PFSK-1 (cell line): ENCODE data around the gene MYO7B.

Experiments used
- FOXP2 ChIP-seq: optimal IDR thresholded peaks from 2 replicates; pipeline ENCODE3; 2011; ENCODE audit warnings: borderline replicate concordance, control low read depth, inconsistent platforms; ENCODE audit not compliant: insufficient read depth; ENCODE audit errors: extremely low read length, extremely low read depth
- POLR2AphosphoS5 ChIP-seq: IDR thresholded peaks from 2 replicates; pipeline ENCODE4 v1.6.1; 2012; ENCODE audit warnings: low read depth, mild to moderate bottlenecking, control low read depth, low read length, moderate library complexity
- SIN3A ChIP-seq: IDR thresholded peaks from 2 replicates; pipeline ENCODE4 v1.6.1; 2012; ENCODE audit warnings: mild to moderate bottlenecking, low read length, moderate library complexity, borderline replicate concordance; ENCODE audit not compliant: insufficient read depth
- TAF1 ChIP-seq: IDR thresholded peaks from 2 replicates; pipeline ENCODE4 v1.6.1; 2012; ENCODE audit warnings: low read length, control low read depth, borderline replicate concordance; ENCODE audit not compliant: insufficient read depth
- TF ChIP-seq, protein P1 (sequence below), 2 experiments: IDR thresholded peaks; 2 replicates each; pipeline versions ENCODE4 v1.6.1 to v1.8.0; 2011 to 2012; ENCODE audit warnings: low read depth in 2 of 2, low read length in 2 of 2, control low read depth in 1 of 2, inconsistent platforms in 1 of 2, mild to moderate bottlenecking in 1 of 2, moderate library complexity in 1 of 2; ENCODE audit not compliant: insufficient read depth in 1 of 2

Gene MYO7B

DNA sequence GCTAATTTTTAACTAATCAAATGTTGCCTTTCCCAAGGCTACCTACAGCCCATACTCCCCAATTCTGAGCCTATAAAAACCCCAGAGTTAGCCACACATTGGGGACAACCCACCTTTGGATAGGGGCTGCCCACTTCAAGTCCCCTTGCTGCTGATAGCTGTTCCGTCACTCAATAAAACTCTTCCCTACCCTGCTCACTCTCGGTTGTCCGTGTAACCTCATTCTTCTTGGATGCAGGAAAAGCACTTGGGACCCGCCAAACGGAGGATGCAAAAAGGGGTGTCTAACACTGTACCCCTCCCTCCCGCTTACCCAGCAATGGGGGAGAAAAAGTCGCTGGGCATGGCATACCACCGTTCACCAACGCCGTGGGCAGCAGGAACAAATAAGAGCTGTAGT is 21.4 kb upstream of the MYO7B start:
- TF ChIP-seq, protein P1, sequence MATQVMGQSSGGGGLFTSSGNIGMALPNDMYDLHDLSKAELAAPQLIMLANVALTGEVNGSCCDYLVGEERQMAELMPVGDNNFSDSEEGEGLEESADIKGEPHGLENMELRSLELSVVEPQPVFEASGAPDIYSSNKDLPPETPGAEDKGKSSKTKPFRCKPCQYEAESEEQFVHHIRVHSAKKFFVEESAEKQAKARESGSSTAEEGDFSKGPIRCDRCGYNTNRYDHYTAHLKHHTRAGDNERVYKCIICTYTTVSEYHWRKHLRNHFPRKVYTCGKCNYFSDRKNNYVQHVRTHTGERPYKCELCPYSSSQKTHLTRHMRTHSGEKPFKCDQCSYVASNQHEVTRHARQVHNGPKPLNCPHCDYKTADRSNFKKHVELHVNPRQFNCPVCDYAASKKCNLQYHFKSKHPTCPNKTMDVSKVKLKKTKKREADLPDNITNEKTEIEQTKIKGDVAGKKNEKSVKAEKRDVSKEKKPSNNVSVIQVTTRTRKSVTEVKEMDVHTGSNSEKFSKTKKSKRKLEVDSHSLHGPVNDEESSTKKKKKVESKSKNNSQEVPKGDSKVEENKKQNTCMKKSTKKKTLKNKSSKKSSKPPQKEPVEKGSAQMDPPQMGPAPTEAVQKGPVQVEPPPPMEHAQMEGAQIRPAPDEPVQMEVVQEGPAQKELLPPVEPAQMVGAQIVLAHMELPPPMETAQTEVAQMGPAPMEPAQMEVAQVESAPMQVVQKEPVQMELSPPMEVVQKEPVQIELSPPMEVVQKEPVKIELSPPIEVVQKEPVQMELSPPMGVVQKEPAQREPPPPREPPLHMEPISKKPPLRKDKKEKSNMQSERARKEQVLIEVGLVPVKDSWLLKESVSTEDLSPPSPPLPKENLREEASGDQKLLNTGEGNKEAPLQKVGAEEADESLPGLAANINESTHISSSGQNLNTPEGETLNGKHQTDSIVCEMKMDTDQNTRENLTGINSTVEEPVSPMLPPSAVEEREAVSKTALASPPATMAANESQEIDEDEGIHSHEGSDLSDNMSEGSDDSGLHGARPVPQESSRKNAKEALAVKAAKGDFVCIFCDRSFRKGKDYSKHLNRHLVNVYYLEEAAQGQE (IDR thresholded peaks at IDR 0.05; ENCODE audit: insufficient read depth in 1 of 2, low read depth in 2 of 2, low read length in 2 of 2): no peak
- TF ChIP-seq SIN3A (no peak), FOXP2 (no peak), TAF1 (no peak), POLR2AphosphoS5 (no peak)

DNA sequence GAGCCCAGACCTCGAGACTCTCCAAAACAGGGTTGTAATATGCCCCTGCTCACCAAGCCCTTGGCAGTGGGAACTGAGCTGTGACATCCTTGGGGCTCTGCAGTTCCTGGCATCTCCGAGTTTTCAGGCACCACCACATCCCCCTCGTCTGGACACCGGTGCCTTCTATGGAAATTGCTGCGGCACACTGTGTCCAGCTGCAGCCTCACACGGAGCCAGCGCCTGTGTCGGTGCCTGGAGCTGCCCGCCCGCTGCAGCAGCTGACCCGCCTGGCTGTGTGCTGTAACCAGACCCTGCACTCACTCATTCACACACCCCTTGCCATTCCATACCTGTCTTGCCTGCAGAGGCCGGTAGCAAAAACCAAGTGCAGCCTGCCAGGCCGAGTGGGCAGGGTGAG is 21.0 kb upstream of the MYO7B start:
- TF ChIP-seq SIN3A (no peak), POLR2AphosphoS5 (no peak), FOXP2 (no peak), TAF1 (no peak)
- TF ChIP-seq, protein P1 (IDR thresholded peaks at IDR 0.05; ENCODE audit: insufficient read depth in 1 of 2, low read depth in 2 of 2, low read length in 2 of 2): no peak

DNA sequence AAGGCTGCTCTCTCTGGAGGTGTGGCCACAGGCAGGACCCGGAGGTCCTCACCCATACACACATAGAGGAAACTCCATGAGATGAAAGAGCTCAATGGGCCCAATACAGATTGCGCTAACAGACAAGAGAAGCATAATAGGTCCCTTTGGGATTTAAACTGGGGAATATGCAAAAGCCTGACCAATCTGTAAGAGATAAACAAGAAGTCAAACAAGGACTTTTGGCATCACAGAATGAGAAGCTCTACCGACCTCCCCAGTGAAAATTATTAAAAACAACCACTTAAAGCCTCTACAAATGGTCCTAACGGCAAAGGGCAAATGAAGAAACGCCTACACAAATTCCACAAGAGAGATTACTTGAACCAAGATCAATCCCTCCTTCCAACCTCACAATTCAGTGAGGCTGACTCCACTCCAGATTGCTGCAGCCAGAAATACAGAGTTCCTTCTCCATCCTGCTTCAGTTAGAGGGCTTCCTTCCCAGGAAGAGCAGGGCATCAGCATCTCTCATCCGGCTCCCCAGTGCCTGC is 20.0 kb upstream of the MYO7B start:
- TF ChIP-seq TAF1: no peak
- TF ChIP-seq, protein P1 (IDR thresholded peaks at IDR 0.05; ENCODE audit: insufficient read depth in 1 of 2, low read depth in 2 of 2, low read length in 2 of 2): no peak
- TF ChIP-seq SIN3A: no peak
- no peak for TF ChIP-seq FOXP2
- TF ChIP-seq POLR2AphosphoS5: no peak

DNA sequence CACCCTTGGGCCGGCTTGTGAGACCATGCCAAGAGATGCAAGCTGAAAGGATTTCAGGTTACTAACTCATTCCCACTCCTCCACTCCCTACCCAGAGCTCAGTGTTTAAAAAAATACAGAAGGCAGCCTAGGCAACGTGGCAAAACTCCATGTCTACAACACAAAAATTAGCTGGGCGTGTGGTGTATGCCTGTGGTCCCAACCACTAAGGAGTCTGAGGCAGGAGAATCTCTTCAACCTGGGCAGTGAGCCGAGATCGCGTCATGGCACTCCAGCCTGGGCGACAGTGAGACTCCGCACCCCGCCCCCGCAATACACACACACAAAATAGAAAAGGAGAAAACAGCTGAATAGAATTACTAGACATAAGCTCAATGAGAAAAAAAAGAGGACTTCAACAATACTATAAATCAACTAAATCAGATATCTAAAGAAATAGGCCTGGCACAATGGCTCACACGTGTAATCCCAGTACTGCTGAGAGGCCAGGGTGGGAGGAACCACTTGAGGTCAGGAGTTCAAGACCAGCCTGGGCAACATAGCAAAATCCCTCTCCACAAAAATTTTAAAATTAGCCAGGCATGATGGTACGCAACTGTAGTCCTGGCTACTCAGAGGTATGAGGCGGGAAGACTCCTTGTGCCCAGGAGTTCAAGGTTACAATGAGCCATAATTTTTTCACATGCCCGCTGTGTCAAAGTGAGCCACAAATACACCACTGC is 19.3 kb upstream of the MYO7B start:
- TF ChIP-seq, protein P1 (IDR thresholded peaks at IDR 0.05; ENCODE audit: insufficient read depth in 1 of 2, low read depth in 2 of 2, low read length in 2 of 2): no peak
- TF ChIP-seq SIN3A (no peak), TAF1 (no peak), POLR2AphosphoS5 (no peak), FOXP2 (no peak)
